GM19193 (cell line): Measurements from ENCODE around the gene FLT1.

Source experiments
- POLR2A ChIP-seq: IDR thresholded peaks from 4 replicates; pipeline ENCODE4 v1.6.1; 2011; ENCODE audit not compliant: insufficient read depth, insufficient read length; ENCODE audit errors: extremely low read depth

Gene FLT1

DNA sequence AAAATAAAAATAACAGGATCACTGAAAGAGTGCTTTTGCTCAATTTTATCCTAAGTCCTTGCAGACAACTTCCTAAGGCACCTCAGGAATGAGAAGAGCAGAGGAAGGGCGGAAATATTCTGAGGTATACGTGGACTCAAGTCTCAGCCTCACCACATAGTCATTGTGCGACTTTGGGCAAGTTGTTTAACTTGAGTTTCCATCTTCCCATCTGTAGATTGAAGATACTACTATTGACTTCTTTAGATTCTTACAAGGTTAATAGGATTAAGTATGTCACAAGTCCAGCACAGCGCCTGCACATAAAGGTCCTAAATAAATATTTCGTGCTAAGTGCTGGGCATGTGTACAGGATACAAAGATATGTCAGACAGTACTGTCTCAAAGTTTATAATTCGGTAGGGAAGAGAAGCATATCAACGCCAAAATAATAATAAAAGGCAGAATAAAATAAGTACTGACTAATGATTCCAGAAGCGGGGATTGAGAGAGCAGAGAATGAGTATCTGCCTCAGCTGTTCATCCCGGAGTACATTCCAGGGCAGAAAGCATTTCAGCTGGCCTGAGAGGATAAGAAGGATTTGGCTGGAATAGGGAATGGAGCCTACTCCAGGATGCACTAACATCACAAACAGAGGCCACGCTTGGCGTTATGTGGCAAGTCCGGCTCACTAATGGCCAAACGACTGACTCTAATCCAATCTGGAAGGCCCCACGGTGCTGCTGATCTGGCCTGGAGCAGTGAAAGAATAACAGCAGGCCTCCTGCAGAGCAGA, 139.7 kb downstream of the FLT1 start:
- no peak for TF ChIP-seq POLR2A

DNA sequence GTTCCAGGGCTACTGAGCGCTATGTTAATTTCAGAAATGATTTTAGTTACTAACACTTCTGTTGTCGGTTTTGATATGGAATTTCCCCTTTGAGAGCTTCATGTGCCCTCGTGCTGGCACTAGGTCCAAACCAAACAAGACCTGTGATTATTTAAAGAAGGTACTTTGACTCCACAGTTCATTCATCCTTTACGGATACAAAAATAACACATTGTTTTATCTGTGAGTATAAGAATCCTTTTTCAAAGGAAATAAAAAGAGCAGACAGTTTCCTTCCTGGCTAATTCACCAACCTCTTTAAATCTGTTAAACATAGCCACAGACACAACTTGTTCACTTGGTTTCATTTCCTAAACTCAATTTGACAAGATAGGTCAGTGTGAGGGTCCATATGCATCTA, 141.2 kb downstream of the FLT1 start:
- TF ChIP-seq POLR2A = no peak

DNA sequence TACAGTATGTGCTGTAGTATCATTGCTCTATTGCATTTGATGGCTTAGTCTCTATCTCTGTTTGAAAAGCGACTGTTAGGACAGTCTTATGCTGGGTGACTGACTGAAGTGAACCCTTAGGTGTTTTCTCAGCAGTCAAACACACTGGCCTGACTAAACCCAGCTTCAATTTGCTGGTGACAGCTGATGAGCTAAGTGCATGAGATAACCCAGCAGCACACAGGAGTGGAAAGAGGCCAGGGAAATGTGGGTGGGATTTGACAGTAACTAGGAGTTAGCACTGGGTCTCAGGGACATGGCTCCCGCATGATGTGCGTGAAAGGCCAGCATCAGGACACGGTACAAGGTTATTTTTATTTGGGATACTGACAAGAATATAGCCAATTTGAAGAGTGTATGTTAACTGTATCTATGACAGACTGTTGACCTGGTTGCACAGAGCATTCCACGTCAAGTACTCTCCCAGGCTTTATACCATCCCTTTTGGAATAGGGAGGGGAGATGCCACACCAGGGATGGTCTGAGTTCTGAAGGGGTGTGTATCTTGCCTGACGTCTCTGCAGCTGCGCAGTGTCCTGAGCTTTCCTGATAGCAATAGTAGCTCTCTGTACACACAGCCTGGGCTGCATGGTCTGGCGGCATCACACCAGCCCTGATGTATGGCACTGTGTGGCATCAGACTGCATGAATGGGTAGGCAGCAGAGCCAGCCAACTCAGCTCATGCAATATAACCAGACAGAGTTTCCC, 144.8 kb downstream of the FLT1 start:
- no peak for TF ChIP-seq POLR2A

DNA sequence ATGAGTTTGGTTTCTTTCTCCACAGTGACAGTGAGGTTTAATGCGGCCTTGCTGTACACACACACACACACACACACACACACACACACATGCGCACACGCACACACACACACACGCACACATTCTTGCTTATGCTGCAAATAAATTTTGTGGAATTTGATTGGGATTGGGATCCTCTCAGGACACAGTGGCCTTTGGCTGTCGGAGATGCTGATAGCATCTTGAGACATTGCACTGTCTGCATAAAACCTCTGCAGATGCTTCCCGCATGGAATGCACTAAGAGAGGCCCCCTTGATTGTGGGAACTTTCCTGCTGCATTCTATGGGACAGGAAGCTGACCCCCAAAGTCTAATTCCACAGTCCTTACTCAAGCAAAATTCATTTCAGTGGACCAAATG, 145.6 kb downstream of the FLT1 start:
- no peak for TF ChIP-seq POLR2A

DNA sequence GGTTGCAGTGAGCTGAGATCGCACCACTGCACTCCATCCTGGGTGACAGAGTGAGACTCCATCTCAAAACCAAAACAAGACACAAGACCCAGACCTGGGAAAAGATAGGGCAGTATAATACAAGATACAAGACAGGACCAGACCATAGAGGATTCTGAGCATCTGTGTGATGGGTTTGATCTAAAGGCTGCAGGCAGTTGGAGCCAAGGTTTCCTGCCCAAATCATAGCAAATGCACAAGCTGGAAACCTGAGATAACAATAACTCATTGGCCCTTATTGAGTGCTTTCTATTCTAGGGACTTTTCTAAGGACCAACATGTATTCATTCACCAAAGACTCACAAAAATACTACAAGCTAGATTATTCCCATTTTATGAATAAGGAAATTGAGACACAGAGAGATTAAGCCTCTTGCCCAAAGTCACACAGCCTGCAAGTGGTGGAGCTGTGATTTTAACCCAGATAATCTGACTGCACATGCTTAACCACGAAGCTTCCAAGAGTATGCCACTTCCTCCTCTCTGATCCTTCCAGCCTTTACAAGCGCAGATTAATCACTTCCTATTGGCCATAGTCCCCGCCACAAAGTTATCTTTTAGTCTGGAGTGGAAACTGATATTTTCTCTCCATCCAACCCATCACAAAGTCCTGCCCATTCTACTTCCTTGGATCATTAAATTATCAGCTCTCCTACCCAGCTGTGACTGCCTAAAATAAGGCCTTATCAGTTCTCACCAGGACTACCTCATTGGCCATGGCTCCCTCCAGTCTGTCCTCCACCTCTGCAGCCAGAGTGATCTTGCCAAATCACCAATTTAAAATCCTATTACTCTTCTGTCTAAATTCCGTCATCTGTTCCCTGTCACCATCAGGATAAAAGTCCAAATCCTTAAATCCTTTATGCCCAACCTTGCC, 147.2 kb downstream of the FLT1 start:
- TF ChIP-seq POLR2A = no peak

DNA sequence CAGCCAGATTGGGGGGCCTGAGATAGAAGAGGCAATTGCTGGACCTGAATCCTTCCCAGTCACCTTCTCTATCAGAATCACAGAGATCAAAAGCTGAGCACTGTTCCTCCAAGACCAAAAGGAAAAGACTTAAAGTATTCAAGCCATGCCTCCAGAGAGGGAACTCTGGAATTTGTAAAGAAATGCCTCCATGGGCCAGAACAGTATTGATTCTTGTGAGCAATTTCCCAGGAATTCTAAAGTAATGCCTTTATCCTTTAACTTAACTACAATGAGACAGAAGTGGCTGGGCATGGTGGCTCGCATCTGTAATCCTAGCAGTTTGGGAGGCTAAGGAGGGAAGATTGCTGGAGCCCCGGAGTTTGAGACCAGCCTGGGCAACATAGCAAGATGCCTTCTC, 148.8 kb downstream of the FLT1 start:
- TF ChIP-seq POLR2A = no peak

DNA sequence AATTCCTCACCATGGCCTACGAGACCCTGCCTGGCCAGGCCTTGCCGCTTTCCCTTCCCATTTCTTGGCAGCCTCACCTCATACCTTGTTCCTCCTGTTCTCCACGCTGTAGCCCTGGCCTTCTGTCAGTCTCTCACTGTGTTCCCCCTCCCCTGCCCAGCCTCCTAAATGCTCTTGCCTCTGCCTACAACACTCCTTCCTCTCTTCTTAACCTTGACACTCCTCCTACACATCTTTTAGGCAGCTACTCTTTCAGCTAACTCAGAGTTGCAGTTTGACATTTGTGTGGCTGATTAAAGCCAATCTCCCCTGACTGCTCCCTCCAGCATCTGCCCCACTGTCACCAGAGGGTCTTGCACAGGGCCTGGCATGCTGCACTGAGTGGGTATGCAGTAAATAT, 150.8 kb downstream of the FLT1 start:
- no peak for TF ChIP-seq POLR2A

DNA sequence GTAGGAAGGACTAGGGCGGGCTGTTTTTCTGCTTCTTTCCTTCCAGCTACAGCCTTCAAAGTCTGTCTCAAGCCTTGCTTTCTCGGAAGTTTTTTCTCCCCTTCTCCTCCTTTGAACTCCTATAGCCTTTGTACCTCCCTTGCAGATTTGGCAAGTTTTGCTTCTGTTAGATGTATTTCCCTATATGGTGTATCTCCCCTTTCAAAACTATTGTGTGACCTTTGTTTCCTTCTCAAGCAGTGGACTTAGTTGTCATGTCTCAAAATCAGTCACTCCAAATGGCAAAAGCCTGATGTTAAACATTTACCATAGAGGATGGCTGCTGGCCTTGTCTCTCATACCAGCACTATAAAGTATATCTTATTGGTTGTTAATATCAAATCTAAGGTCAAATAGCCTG, 152.7 kb downstream of the FLT1 start:
- TF ChIP-seq POLR2A = no peak

DNA sequence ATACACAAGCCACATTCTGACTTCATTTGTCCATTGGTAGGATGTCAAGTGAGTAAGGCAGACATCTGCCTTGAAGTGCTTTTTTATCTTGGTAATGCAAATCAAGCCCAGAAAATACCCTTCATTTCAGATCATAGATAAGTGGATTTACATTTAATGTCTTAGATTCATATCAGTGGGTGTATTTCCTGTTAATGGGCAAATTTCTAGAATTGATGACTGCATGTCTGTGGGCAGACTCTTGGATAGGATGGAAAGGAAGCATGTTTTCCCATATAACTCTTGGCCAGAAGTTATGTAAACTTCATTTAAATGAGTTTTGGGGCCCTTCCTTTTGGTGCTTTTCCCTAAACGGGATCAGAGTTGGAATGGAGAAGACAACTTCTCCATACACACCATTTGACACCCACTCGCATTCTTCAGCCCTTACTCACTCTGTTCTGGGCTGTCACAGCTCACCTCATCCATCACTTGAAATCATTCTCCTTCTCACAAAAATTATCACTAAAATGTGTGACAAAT, 154.6 kb downstream of the FLT1 start:
- TF ChIP-seq POLR2A = no peak

DNA sequence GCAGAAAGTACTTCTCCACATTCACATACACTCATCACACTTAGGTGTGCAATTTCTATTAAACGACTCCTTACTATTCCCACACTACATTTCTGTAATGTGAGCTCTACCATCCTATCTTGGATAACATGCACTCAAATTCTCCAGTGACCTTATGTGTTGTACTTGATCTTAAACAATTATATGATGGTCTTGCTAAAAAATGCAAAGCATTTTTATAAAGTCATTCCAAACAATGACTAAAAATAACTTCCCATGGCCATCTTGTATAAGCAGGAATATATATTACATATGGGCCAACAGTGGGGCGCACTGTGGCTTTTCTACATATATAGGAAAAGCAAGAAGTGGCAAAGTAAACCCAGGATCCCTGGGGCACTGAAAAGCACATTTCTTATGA, 155.5 kb downstream of the FLT1 start:
- no peak for TF ChIP-seq POLR2A

DNA sequence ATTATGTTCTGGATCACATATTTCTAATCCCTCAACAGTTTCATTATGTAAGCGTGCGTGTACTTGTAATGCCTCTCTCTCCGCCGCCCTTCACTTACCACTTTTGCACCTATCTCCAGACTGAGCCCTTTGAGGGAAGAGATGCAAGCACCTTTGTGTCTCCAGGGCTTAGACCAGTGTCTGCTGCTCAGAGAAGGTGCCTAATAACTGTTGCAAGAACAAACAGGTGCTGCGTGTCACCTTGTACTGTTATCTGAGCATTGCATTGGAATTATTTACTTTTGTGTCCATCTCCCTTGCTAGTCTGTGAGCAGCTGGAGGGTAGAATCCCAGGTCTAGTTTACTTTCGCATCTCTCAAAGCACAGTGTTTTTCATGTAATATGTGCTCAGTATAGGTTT, 156.2 kb downstream of the FLT1 start:
- no peak for TF ChIP-seq POLR2A

DNA sequence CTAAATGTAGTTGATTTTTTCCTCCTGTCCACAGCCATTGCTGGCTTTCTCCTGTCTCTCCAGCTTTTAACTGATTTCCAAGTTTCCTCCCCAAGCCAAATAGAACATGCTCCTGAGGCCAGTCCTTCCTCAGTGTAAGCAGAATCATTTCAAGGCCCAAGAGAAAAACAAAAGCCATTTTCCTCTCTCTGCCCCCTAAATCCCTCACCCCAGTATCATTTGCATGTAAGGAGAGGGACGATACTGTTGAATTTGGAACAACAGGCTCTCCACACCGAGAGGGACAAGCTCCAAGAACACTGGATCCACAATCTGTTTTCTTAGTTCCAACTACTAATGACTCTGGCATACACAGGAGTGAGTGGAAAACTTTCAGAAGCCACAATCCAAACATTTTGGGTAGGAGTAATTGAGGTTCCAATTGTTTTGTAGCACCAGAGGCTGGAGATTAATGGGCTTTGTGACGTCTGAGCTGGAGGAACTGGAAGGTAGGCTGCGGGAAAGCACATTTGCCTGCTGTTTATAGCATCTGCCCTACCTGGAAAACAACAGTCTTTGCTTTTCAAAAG, 156.8 kb downstream of the FLT1 start:
- TF ChIP-seq POLR2A = no peak

DNA sequence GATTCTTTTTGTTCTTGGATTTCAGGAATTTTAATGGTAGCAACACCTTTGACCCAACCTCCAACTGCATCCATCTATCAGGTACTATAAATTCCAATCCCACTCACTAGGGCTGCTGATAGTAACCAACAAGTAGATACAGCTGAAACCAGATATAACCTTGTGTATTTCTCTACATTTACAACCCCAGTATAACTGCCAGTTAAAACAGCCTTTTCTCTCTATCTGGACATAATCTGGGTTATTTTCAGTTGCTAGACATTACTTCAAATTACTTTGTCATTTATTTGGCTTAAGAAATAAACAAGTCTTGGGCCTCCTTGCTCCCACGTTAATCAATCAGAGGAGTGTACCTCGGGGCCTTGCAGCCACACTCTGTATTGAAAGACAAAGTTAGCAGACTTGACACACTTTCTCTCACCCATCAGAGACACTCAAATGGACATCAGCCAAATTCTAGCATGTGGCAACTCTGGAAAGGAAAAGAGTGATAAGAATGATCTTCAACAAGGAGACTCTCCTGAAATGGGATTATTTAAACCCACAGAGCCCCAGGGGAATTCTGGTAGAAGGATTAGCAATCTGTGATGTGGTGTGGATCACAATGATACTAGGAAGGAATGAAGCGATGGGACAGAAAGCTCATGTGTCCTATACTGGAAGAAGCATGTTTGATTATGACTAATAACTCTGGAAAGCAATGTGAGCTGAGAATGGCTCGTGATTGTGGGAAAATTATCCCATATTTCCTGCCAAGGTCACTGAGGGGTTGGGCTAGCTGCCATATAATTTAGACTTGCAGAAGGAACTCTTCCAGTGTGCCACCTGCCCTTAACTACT, 157.5 kb downstream of the FLT1 start:
- no peak for TF ChIP-seq POLR2A

DNA sequence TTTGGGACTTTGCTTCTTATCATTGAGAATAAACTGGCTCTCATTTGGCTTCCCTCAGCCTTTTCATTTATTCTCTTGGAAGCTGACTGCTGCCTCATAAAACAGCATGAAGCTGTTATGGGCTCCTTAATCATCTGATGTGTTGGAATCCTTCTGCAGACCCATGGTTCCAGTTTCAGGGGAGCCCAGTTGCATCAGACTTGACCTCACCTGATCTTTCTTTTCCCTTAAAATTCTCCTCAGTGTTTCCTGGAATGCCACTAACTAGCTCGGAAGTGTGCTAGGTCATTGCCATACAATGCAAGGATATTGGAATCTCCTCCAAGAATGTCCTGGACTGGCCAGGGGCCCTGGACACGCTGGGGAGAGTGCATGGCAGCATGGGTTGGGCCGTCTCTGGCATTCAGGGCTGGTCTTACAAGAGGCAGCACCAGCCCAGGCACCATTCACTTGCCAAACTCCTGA, 158.7 kb downstream of the FLT1 start:
- no peak for TF ChIP-seq POLR2A

DNA sequence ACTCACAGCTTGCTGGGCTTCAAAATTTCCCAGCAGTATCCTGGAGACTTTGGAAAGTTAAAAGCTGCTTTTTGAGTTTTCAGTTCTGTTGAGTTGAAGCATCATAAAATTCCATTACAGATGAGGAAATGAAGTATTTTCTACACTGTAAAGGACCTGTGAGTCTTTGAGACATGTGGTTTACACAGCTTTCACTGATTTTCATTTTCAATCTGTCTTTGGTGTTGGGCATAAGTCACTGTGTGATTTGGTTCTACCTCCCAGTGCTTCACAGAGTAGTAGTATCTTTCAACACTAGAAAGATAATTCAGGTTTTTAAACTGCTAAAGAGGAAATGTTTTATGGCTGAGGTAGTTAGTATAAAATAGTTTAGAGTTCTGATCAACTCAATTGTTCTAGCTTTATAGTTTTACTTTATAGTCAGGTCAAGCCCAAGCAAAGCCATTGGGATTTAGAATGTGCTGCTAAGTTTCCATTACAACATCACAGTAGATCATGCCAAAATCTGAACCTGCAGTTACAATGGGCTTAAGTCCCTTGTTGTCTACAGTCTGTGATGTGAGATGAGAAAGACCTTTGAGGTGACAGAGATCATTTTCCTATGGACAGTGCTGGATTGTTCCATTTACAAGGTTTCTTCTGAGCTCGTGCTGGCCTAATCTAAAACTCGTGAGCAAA, 161.6 kb downstream of the FLT1 start:
- no peak for TF ChIP-seq POLR2A
